Smooth muscle cell of bladder (primary cell): ENCODE measurements around the gene POLG2. TPM values are rescaled to one million over a fixed set of nuclear protein-coding genes. Genes with fewer than 3 reads are reported as not detected.

ENCODE experiments used
- total RNA-seq: library from RNA; depleted of rRNA; stranded (reverse); fragments of >200 nt; gene quantifications from 2 replicates; pipeline ENCODE4 v1.2.3, GENCODE V29; 2014

POLG2 gene
- total RNA-seq, result 7.5 and 10.5 TPM in 2 replicates

GRCh38 chr17:64496786-64497564 lies at the start of gene POLG2:
POLG2 (minus strand) TSS chr17:64497054; CDS start chr17:64496968, 86 bp downstream.

GRCh38 chr17:64506576-64507412 lies 9.9 kb upstream of the POLG2 start, which contains the start of gene CEP95:
CEP95 (plus strand) TSS chr17:64506977; CDS start chr17:64507098, 121 bp downstream.

GRCh38 chr17:64506201-64506575 lies 9.3 kb upstream of the POLG2 start, which contains the start of gene DDX5:
DDX5 (minus strand) TSS chr17:64506289; CDS start chr17:64506119, 170 bp downstream.

GRCh38 chr17:64448665-64449512 lies 48.0 kb downstream of the POLG2 start, which contains the start of gene MILR1:
MILR1 (plus strand) TSS chr17:64449115; CDS start chr17:64449169, 54 bp downstream.

Other genes starting within 250 kb of the POLG2 start
- 12.7 and 23.7 TPM in 2 replicates for gene TEX2, start 233.8 kb downstream of the POLG2 start, total RNA-seq
- 0.28 and 1.4 TPM in 2 replicates for gene PECAM1, start 106.2 kb downstream of the POLG2 start, total RNA-seq
- gene MILR1, start 47.9 kb downstream of the POLG2 start, total RNA-seq, result 6.7 and 8.5 TPM in 2 replicates
- 285 and 349 TPM in 2 replicates for gene DDX5, start 9.2 kb upstream of the POLG2 start, total RNA-seq
- 18.1 and 25.3 TPM in 2 replicates for gene CEP95, start 9.9 kb upstream of the POLG2 start, total RNA-seq
- gene SMURF2, start 165.3 kb upstream of the POLG2 start, total RNA-seq, result 83.8 and 95.6 TPM in 2 replicates